ENCODE data around the gene CNPY4.

Gene CNPY4

DNA sequence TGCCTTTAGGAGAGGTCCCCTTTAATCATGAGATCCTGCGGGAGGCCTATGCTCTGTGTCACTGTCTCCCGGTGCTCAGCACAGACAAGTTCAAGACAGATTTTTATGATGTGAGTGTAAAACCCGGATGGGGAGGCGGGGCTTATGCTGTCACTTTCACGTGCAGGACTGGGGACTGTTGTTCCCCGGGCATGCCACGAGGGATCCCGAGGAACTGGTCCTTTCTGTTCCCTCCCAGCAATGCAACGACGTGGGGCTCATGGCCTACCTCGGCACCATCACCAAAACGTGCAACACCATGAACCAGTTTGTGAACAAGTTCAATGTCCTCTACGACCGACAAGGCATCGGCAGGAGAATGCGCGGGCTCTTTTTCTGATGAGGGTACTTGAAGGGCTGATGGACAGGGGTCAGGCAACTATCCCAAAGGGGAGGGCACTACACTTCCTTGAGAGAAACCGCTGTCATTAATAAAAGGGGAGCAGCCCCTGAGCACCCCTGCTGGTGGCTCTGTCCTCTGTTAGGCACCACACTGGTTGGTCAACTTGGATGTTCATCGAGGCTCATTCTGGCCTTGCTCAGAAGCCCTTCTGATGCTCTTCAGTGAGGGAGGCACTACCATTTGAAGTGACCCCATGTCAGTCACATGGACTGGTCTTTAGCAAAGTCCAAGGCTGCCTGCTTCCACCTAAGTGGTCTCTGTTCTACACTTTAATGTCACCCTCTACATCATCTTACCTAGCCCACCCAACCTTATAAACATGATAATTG is 27.8 kb upstream of the CNPY4 start:
- DNase-seq (ENCODE audit: low read depth), result peak; percentile 48
- TF ChIP-seq, protein P1, sequence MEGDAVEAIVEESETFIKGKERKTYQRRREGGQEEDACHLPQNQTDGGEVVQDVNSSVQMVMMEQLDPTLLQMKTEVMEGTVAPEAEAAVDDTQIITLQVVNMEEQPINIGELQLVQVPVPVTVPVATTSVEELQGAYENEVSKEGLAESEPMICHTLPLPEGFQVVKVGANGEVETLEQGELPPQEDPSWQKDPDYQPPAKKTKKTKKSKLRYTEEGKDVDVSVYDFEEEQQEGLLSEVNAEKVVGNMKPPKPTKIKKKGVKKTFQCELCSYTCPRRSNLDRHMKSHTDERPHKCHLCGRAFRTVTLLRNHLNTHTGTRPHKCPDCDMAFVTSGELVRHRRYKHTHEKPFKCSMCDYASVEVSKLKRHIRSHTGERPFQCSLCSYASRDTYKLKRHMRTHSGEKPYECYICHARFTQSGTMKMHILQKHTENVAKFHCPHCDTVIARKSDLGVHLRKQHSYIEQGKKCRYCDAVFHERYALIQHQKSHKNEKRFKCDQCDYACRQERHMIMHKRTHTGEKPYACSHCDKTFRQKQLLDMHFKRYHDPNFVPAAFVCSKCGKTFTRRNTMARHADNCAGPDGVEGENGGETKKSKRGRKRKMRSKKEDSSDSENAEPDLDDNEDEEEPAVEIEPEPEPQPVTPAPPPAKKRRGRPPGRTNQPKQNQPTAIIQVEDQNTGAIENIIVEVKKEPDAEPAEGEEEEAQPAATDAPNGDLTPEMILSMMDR (IDR thresholded peaks at IDR 0.05; ENCODE audit: insufficient read depth, low read depth, low read length, missing control alignments), result peak; percentile 21
- no peak overlapping the region for H3K4me3 ChIP-seq (ENCODE audit: low read length)

DNA sequence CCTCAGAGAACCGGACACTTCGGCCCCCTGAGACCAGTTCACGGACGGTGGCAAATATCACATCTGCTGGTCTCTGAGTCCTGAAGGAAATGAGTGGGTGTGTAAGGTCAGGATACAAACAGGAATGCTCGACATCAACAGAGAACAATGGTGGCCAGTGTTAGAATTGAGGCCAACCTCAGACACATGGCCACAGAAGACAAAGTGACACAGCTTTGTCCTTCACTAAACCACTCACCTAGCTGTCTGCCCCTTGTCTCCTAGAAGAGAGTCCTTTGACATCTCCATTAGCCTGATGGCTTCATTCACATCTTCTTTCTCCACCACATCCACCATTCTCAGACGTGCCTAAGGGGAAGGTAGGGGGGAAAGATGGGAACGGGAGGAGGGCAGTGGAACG is 26.4 kb upstream of the CNPY4 start:
- no peak overlapping the region for H3K4me3 ChIP-seq (ENCODE audit: low read length)
- DNase-seq (ENCODE audit: low read depth), result no peak
- TF ChIP-seq, protein P1 (IDR thresholded peaks at IDR 0.05; ENCODE audit: insufficient read depth, low read depth, low read length, missing control alignments), result no peak

DNA sequence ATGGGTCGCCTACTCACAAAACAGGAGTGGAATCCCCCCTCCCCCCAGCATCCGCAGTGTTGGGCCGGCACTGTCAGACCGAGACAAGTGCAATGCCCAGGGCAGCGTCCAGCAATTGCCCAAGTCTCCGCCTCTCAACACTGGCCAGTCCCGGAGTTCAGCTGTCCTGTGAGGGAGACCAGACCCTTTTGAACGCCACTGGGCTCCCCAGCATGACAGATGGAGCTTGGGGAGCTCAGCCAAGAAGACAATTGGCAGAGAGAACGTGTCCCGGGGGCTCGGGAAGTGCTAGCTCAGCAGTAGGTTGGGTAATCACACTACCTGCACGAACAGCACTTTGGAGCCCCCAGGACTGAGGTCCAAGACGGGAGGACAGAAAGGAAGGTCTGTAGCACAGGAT is 25.9 kb upstream of the CNPY4 start:
- TF ChIP-seq, protein P1 (IDR thresholded peaks at IDR 0.05; ENCODE audit: insufficient read depth, low read depth, low read length, missing control alignments), result no peak
- no peak for DNase-seq (ENCODE audit: low read depth)
- no peak overlapping the region for H3K4me3 ChIP-seq (ENCODE audit: low read length)

DNA sequence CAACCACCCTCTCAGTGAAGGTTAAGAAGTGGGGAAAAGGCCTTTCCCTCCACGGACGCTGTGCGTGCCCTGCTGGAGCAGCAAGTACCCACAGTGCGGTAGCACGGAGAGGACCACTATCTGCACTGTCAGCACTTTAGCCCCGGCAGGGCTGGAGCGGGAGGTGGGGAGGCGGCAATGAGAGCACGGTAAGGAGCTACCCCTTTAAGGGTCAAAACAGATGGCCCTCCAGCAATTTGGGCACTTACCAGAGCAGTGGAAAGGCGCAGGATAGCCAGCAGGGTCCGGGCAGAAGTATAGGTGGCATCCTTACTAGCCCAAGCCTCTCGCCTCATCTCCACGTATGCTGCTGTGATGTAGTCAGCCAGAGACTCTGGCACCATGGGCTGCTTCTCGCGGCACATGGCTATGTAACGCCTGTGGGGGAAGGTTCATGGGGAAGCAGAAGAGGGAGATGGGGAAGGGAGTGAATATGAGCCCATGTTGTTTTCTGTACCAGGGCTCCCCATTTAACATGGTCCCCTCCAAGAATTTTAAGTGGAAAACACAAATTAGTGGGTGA is 25.4 kb upstream of the CNPY4 start:
- no peak for DNase-seq (ENCODE audit: low read depth)
- no peak overlapping the region for H3K4me3 ChIP-seq (ENCODE audit: low read length)
- TF ChIP-seq, protein P1 (IDR thresholded peaks at IDR 0.05; ENCODE audit: insufficient read depth, low read depth, low read length, missing control alignments), result no peak

DNA sequence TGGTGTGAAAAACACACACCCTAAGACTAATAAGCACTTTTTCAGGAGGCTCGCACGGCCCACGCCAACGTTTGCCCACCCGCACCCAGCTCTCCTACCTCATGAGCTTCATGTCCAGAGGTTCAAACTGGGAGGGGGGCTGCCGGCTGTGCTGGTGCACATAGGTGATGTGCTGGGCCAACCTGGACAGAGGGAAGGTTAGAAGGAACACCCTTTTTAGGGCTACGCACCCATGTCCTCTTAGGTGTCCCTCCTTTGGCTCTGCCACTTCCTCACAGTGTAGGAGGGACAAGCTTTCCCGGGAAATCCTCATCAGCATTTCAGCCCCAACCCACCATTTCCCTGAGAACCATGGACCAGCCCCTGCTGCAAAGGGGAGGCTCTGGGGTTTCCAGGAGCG is 24.1 kb upstream of the CNPY4 start:
- no peak overlapping the region for H3K4me3 ChIP-seq (ENCODE audit: low read length)
- TF ChIP-seq, protein P1 (IDR thresholded peaks at IDR 0.05; ENCODE audit: insufficient read depth, low read depth, low read length, missing control alignments), result no peak
- no peak for DNase-seq (ENCODE audit: low read depth)

DNA sequence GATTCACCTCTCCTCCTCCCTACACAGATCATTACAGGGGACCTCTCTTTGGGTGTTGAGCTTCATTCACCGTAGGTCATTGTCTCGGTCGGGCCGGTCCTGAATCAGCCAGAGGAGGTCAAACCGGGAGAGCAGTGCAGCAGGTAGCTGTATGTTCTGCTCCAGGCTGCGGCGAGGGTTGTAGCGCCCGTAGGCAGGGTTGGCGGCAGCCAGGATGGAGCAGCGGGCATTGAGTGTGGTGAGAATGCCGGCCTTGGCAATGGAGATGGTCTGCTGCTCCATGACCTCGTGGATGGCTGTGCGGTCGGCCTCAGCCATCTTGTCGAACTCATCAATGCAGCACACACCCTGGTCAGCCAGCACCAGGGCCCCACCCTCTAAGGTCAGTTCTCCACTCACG is 23.7 kb upstream of the CNPY4 start:
- TF ChIP-seq, protein P1 (IDR thresholded peaks at IDR 0.05; ENCODE audit: insufficient read depth, low read depth, low read length, missing control alignments), result no peak
- DNase-seq (ENCODE audit: low read depth), result no peak

DNA sequence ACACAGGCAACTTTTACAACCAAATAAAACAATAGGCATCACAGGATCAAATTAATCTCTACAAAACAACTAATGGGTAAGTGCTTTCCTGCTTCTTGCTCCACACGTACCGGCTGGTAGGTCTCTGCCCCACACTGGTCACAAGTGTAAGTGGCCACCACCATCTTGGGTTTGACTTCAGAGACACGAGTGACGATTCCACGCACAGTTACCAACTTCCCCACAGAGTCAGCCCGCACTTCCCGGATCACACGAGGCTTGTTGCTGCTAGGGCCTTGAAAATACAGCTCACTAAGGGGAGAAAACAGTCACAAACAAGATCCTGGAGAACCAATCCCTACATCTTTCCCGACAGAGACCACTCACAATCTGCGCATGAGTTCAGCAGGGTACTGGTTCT is 20.5 kb upstream of the CNPY4 start:
- TF ChIP-seq, protein P1 (IDR thresholded peaks at IDR 0.05; ENCODE audit: insufficient read depth, low read depth, low read length, missing control alignments), result no peak
- no peak for DNase-seq (ENCODE audit: low read depth)
- H3K4me3 ChIP-seq (ENCODE audit: low read length), result no peak overlapping the region

More for the DNA sequence above, 23.7 kb upstream of the CNPY4 start:
- no peak overlapping the region for H3K4me3 ChIP-seq (ENCODE audit: low read length)
